Measurements from ENCODE around the gene DNAI1. TPM values are rescaled to one million over a fixed set of nuclear protein-coding genes. Genes with fewer than 3 reads are reported as not detected.
"Not testable (repeated sequence)": the region's sequence is repeated elsewhere in the genome, so short reads cannot be mapped to it uniquely, and the experiment has no call there.

The DNAI1 gene
- total RNA-seq (2014; rRNA removed; shearing (Covaris generic)): not detected in 2 replicates

DNA sequence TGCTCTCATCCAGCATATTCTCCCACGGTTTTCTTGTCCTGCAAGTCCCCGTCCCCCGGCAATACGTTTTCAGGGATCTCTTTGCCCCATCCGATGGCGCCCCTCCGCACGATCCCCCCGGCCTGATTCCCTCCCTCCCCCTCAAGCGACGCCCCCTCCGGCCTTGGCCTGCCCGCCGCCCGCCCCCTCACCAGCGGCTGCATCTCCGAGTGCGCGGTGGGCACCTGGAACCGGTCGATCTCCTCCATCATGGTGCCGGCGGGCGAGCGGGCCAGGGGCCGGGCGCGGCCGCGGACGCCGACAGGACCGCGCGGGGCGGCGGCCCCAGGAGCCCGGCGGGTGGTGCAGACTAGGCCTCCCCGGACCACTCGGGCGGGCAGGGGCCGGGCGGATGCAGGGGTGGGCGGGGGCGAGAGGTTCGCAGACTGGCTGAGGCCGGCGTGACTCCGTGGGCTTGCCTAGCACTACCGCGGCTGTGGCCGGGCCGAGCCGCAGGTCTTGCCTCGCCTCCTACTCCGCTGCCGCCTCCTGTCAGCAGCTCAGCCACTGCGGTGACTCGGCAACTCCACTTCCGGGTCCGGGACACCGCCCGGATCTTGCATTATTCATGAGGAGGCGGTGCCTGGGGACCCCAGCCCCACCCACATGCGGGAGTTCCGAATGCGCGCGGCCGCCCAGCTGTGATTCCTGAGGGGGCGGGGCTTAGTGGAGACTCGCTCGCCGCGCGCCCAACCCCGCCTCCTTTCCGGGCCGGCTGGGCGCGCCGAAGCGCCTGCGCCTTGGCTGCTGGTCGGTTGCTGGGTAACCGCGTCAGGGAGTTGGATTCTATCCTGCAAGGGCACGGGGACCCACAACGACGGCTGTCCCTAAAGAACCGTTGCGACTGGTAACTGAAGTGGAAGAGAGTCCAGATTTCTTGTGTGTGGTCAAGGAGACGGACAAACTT lies at the start of gene DNAI1, which contains the start of gene FAM219A:
DNAI1 (plus strand) TSS at position 793 of the 946 bp plus-strand sequence. CDS start 201 bp downstream, outside the sequence.
FAM219A (minus strand) TSS at position 558 of the 946 bp plus-strand sequence; CDS start at position 251, 307 bp downstream.
- peak; percentile 98 for DNase-seq (ENCODE audit: low read depth)

DNA sequence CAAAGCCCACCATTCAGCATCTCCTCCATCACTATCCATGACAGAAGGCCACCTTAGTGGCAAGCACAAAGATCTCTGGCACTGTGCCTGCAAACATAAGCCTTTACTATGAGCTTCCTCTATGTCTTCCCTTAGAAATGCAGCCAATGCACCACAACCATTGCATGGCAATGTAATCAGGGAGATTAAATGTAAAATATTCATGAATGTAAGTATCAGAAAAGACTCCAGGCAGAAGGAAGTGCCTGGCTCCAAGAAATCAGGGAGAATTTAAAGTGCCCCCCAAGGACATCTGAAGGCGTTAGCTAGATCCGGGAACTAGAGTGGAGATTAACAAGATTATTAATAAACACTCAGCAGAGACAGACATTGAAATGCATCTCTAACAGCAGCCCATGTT lies 49.5 kb upstream of the DNAI1 start:
- DNase-seq (ENCODE audit: low read depth): no peak

DNA sequence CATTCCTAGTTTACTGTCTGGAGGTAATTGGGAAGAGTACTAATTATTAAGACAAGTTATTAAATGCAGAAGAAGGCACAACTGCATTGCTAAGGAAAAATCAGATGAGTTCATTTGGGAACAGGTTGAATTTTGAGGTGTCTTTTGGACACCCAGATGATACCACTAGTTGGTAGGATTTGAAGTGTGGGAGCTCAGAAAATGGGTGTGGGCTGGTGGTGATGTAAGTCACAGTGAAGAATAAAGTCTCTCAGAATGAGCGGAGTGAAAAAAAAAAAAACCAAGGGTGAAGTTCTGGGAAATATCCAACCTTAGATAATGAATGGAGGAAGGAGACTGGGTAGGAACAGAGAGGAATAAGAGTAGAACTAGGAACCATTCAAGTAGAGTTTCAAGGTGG lies 46.3 kb upstream of the DNAI1 start:
- DNase-seq (ENCODE audit: low read depth): no peak

DNA sequence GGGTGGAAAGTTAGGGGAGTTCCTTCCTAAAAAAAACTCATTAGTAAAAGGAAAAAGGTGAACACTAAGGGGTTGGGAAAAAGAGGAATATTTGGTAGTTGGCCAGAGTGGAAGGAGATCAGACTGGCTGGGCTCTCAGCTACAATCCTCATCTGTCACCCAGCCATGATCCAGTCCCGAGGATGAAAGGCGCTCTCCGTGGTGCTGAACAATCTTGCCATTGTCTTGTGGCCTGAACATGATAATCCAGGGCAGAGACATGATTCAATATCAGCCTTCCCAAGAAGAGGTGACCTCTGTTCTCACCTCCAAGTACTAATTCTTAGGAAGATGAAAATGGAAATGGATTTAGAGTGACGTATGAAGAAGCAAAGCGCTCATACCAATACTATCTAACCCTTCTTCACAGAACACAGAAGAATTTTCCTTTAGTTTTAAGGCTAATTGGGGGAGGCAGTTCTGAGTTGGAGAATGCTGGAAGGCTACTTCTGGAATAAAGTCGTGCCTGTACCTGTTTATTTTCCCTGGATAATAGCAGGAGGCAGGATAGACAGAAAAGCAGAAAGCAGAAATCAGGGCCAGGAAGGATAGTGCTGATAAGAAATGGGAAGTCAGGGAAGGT lies 45.3 kb upstream of the DNAI1 start:
- DNase-seq (ENCODE audit: low read depth): peak; percentile 58

- DNase-seq (ENCODE audit: low read depth): no peak
Observed at GRCh38 chr9:34417734-34418133, 40.9 kb upstream of the DNAI1 start.

- DNase-seq (ENCODE audit: low read depth): no peak
Observed at GRCh38 chr9:34419716-34420504, 38.7 kb upstream of the DNAI1 start.

- DNase-seq (ENCODE audit: low read depth): no peak
Observed at GRCh38 chr9:34426347-34427074, 32.1 kb upstream of the DNAI1 start.

GRCh38 chr9:34428325-34428958 lies 30.2 kb upstream of the DNAI1 start:
- no peak for DNase-seq (ENCODE audit: low read depth)

GRCh38 chr9:34430843-34431437 lies 27.7 kb upstream of the DNAI1 start:
- DNase-seq (ENCODE audit: low read depth): peak; percentile 74

DNA sequence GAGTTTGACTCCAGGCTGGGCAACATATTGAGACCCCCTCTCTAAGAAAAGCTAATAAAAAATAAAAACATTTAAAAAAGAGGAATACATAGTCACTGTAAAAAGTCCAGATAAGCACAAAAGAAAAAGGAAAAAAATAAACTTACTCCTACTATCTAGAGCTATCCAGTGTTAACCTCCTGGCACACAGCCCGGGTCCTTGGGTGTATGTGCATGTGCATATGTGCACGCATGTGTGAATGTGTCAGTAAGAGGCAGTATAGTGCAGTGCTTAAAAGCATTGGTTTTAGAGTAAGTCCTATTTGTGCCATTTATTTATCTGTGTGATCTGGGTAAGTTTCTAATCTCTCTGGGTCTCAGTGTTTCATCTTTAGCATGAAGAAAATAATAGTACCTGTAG lies 26.9 kb upstream of the DNAI1 start:
- no peak for DNase-seq (ENCODE audit: low read depth)

- peak; percentile 73 for DNase-seq (ENCODE audit: low read depth)
Observed at GRCh38 chr9:34437006-34437925, 21.3 kb upstream of the DNAI1 start.

DNA sequence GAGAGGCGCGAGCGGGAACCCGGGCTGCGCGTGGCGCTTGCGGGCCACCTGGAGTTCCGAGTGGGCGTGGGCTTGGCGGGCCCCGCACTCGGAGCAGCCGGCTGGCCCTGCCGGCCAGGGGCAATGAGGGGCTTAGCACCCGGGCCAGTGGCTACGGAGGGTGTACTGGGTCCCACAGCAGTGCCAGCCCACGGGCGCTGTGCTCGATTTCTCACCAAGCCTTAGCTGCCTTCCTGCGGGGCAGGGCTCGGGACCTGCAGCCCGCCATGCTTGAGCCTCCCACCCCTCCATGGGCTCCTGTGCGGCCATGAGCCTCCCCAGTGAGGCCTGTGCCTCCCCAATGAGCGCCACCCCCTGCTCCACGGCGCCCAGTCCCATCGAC lies 20.7 kb upstream of the DNAI1 start:
- not testable (repeated sequence) for DNase-seq (ENCODE audit: low read depth)

GRCh38 chr9:34438465-34438864 lies 20.1 kb upstream of the DNAI1 start:
- not testable (repeated sequence) for DNase-seq (ENCODE audit: low read depth)

DNA sequence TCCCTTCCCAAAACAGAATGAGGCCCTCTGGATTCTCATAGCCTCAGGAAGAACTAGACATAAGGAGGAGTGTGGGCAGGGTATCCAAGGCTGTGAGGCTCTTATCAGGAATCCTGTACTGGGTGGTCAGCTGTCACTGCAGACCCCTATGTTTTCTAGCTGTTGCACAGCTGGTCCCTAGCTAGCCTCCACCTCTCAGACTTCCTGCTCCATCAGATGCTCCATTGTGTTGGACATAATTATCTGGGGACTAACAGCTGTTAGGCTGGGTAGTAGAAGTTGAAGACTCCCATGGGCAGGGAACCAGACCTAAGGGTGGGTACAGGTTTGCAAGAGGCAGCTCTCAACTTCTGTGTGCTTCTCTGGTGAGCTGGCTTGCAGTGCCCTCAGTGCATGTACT lies 18.6 kb upstream of the DNAI1 start:
- DNase-seq (ENCODE audit: low read depth): no peak

GRCh38 chr9:34442770-34443169 lies 15.8 kb upstream of the DNAI1 start:
- no peak for DNase-seq (ENCODE audit: low read depth)

DNA sequence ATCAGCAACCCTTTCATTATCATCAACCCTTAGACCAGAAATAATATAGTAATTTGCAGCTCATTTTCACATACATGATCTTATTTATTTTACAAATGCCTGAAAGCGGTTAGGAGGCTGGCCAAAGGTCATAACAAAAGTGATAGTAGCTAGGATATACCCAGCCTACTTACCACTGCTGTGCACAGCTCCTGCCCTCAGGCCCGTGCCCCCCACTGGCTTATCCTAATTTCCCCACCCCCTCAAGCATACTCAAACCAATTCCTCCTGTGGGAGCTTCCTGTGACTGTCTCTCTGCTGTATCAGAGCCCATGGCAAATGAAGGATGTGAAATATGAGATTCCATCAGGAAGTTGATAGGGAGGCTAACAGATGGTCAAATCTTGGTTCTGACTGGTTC lies 15.1 kb upstream of the DNAI1 start:
- no peak for DNase-seq (ENCODE audit: low read depth)

DNA sequence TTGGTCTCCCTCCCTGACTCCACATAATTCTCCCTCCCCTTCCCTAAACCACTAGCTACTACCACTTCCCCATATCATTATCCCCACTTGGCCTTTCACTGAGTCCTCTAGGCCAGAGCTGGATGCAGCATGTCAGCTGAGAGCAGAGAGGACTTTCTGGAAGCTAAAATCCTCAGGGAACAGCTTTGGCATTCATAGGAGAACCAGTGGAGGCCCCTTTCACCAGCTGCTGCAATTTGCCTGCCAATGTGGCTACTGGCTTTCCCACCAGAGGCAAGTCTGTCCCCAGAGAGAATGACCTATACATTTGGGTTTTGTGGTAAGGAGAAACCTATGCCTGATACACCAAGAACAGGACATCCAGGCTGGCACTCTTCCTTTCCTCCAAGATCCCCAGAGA lies 14.6 kb upstream of the DNAI1 start:
- no peak for DNase-seq (ENCODE audit: low read depth)

DNA sequence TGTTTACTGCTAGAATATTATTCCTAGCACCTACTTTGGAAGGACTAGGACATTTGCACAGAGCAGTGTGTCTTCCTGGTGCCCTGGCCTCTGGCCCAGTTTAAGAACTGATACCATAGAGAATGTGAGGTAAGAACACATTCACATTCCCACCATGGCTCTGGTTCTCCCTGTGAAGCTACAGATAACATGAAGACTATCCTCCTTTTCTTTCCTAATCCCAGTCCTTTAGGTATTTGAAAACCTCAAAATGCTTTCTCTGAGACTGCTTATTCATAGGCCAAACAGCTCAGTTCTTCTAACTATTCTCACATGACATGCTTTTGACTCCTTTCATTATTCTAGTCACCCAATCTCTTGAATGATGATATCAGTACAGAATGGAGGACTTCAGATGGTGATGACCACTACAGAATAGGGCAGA lies 12.1 kb upstream of the DNAI1 start:
- no peak for DNase-seq (ENCODE audit: low read depth)

DNA sequence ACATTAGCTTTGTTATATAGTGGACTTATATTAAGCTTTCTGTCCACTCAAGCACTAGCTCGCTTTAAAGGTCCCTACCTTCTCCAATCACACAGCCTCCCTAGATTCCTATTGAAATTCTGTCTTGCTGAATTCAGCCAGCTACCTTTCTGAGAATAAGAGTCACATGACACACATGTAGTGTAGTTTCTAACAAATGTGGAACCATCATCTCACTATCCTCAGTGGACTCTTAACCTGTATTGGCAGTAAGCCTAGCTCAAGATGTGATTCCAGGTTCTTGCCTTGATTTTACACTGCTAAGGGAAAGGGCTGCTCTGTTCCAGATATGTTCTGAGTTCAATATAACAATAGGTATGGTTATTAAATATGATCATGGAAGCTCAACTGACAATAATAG lies 11.7 kb upstream of the DNAI1 start:
- no peak for DNase-seq (ENCODE audit: low read depth)

Data from M059J (cell line).